ENCODE data around the gene ZNF566.

DNA sequence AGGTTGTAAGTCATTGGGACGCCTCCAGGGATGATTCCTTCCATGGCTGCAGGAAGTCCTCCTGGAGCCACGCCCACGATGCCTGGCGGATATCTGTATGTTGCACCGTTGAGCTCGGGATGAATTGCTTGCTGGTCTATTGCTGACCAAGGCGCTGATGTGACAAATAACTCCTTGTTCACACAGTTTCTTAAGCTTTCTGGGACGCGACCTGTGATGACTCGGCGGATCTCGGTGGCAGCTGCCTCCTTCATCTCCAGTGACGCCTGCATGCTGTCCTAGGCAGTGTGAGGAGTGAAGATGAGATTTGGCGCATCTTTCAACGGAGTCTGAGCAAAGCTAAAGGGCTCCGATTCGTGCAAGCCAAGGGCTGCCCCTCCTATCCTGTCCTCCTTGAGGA, 7.6 kb upstream of the ZNF566 start:
- TF ChIP-seq EZH2 (IDR thresholded peaks at IDR 0.05), result no peak
- TF ChIP-seq, protein P1, sequence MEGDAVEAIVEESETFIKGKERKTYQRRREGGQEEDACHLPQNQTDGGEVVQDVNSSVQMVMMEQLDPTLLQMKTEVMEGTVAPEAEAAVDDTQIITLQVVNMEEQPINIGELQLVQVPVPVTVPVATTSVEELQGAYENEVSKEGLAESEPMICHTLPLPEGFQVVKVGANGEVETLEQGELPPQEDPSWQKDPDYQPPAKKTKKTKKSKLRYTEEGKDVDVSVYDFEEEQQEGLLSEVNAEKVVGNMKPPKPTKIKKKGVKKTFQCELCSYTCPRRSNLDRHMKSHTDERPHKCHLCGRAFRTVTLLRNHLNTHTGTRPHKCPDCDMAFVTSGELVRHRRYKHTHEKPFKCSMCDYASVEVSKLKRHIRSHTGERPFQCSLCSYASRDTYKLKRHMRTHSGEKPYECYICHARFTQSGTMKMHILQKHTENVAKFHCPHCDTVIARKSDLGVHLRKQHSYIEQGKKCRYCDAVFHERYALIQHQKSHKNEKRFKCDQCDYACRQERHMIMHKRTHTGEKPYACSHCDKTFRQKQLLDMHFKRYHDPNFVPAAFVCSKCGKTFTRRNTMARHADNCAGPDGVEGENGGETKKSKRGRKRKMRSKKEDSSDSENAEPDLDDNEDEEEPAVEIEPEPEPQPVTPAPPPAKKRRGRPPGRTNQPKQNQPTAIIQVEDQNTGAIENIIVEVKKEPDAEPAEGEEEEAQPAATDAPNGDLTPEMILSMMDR (IDR thresholded peaks at IDR 0.05), result no peak
- no peak for TF ChIP-seq EZH2phosphoT487 (IDR thresholded peaks at IDR 0.05)

Measured in neural progenitor cell (in vitro differentiated cells).